ENCODE results near the gene MPEG1.

GRCh38 chr11:59253001-59253400 lies 40.3 kb upstream of the MPEG1 start:
- TF ChIP-seq ZBTB46 (CRISPR knock-in tag; IDR thresholded peaks at IDR 0.05; ENCODE audit: borderline replicate concordance): no peak
- no peak for TF ChIP-seq BRCA1 (CRISPR knock-in tag; IDR thresholded peaks at IDR 0.05)
- no peak for TF ChIP-seq CTCF (CRISPR knock-in tag; IDR thresholded peaks at IDR 0.05)
- TF ChIP-seq, protein P1, sequence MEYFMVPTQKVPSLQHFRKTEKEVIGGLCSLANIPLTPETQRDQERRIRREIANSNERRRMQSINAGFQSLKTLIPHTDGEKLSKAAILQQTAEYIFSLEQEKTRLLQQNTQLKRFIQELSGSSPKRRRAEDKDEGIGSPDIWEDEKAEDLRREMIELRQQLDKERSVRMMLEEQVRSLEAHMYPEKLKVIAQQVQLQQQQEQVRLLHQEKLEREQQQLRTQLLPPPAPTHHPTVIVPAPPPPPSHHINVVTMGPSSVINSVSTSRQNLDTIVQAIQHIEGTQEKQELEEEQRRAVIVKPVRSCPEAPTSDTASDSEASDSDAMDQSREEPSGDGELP (IDR thresholded peaks at IDR 0.05; ENCODE audit: borderline replicate concordance, low read depth): no peak
- TF ChIP-seq POLR2AphosphoS2 (IDR thresholded peaks at IDR 0.05; ENCODE audit: low read depth, low read length): no peak

All from HepG2 (cell line).